ENCODE data around the gene CFAP99. TPM values are rescaled to one million over a fixed set of nuclear protein-coding genes. Genes with fewer than 3 reads are reported as not detected.
"Not testable (repeated sequence)": the region's sequence is repeated elsewhere in the genome, so short reads cannot be mapped to it uniquely, and the experiment has no call there.

CFAP99 gene
- 0.17 TPM in 1 of 2 replicates, not detected in the other for total RNA-seq

- peak; percentile 97 for DNase-seq
Observed at GRCh38 chr4:2418650-2419571, at the start of gene CFAP99. Gene CFAP99 (plus strand): TSS chr4:2418955.

- no peak for DNase-seq
Observed at GRCh38 chr4:2370597-2371320, 48.0 kb upstream of the CFAP99 start.

GRCh38 chr4:2371765-2372487 is 46.8 kb upstream of the CFAP99 start:
- DNase-seq, result no peak

GRCh38 chr4:2372488-2373030 is 46.2 kb upstream of the CFAP99 start:
- no peak for DNase-seq

- no peak for DNase-seq
Observed at GRCh38 chr4:2373532-2373931, 45.2 kb upstream of the CFAP99 start.

- no peak for DNase-seq
Observed at GRCh38 chr4:2375427-2375826, 43.3 kb upstream of the CFAP99 start.

- no peak for DNase-seq
Observed at GRCh38 chr4:2377241-2377640, 41.5 kb upstream of the CFAP99 start.

GRCh38 chr4:2378401-2378800 is 40.4 kb upstream of the CFAP99 start:
- peak; percentile 12 for DNase-seq

GRCh38 chr4:2378898-2379297 is 39.9 kb upstream of the CFAP99 start:
- DNase-seq, result no peak

GRCh38 chr4:2380589-2380988 is 38.2 kb upstream of the CFAP99 start:
- DNase-seq, result not testable (repeated sequence)

- DNase-seq, result not testable (repeated sequence)
Observed at GRCh38 chr4:2382769-2383202, 36.0 kb upstream of the CFAP99 start.

GRCh38 chr4:2383220-2383631 is 35.5 kb upstream of the CFAP99 start:
- not testable (repeated sequence) for DNase-seq

GRCh38 chr4:2383760-2384159 is 35.0 kb upstream of the CFAP99 start:
- DNase-seq, result no peak

- no peak for DNase-seq
Observed at GRCh38 chr4:2384245-2384644, 34.5 kb upstream of the CFAP99 start.

- DNase-seq, result no peak
Observed at GRCh38 chr4:2385516-2385915, 33.2 kb upstream of the CFAP99 start.

- DNase-seq, result no peak
Observed at GRCh38 chr4:2386717-2387116, 32.0 kb upstream of the CFAP99 start.

- no peak for DNase-seq
Observed at GRCh38 chr4:2387218-2387617, 31.5 kb upstream of the CFAP99 start.

GRCh38 chr4:2387829-2388228 is 30.9 kb upstream of the CFAP99 start:
- no peak for DNase-seq

GRCh38 chr4:2388429-2389182 is 30.1 kb upstream of the CFAP99 start:
- DNase-seq, result peak; percentile 13

- no peak for DNase-seq
Observed at GRCh38 chr4:2389691-2390090, 29.1 kb upstream of the CFAP99 start.

- no peak for DNase-seq
Observed at GRCh38 chr4:2390146-2390545, 28.6 kb upstream of the CFAP99 start.

Measured in dermis blood vessel endothelial cell (primary cell).